ENCODE results near the gene MPPED1. TPM values are rescaled to one million over a fixed set of nuclear protein-coding genes. Genes with fewer than 3 reads are reported as not detected.

MPPED1 gene
- total RNA-seq, 1 experiment from 2014 or later, result not detected

GRCh38 chr22:43440104-43440387, 28.2 kb downstream of the MPPED1 start:
- H2AFZ ChIP-seq, result no peak overlapping the region
- intact Hi-C loops (cut with micrococcal nuclease; ENCODE audit: unreplicated experiment), result no loop called here
- H3K79me2 ChIP-seq (ENCODE audit: low read depth), result no peaks in the 10 kb centered on the region
- CTCF ChIA-PET, result no interaction called here
- TF ChIP-seq EZH2 (IDR thresholded peaks at IDR 0.05; ENCODE audit: low read depth), result no peak
- TF ChIP-seq, protein P1, sequence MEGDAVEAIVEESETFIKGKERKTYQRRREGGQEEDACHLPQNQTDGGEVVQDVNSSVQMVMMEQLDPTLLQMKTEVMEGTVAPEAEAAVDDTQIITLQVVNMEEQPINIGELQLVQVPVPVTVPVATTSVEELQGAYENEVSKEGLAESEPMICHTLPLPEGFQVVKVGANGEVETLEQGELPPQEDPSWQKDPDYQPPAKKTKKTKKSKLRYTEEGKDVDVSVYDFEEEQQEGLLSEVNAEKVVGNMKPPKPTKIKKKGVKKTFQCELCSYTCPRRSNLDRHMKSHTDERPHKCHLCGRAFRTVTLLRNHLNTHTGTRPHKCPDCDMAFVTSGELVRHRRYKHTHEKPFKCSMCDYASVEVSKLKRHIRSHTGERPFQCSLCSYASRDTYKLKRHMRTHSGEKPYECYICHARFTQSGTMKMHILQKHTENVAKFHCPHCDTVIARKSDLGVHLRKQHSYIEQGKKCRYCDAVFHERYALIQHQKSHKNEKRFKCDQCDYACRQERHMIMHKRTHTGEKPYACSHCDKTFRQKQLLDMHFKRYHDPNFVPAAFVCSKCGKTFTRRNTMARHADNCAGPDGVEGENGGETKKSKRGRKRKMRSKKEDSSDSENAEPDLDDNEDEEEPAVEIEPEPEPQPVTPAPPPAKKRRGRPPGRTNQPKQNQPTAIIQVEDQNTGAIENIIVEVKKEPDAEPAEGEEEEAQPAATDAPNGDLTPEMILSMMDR (conservative IDR thresholded peaks at IDR 0.05), result no peak
- H3K9me2 ChIP-seq (ENCODE audit: insufficient read depth), result no peaks in the 10 kb centered on the region
- H3K4me2 ChIP-seq, result no peak overlapping the region
- H3K27me3 ChIP-seq (ENCODE audit: insufficient read depth, low read depth), result peaks cover 97% of the 10 kb centered on the region
- H3K27ac ChIP-seq, result no peak overlapping the region
- BruUV-seq (replicated peaks), result no TSS peak
- H3F3A ChIP-seq (ENCODE audit: insufficient read depth, low read depth), result no peaks in the 10 kb centered on the region
- no peaks in the 10 kb centered on the region for H3K4me1 ChIP-seq (replicated peaks; ENCODE audit: insufficient read depth)
- no peak overlapping the region for H3K4me3 ChIP-seq
- no peaks in the 10 kb centered on the region for H4K20me1 ChIP-seq (ENCODE audit: insufficient read depth)
- no peaks in the 10 kb centered on the region for H3K36me3 ChIP-seq (ENCODE audit: low read depth)
- H3K9me3 ChIP-seq (ENCODE audit: insufficient read depth, low read depth), result no peaks in the 10 kb centered on the region
- no peak for DNase-seq
- POLR2A ChIA-PET (ENCODE audit: unreplicated experiment), result interaction anchor here (0.5 kb wide), 1 partner anchor 9 kb away, joined by 3 read pairs; no protein-coding TSS in a partner anchor

GRCh38 chr22:43440556-43440955, 28.7 kb downstream of the MPPED1 start:
- CTCF ChIA-PET, result no interaction called here
- POLR2A ChIA-PET (ENCODE audit: unreplicated experiment), result interaction anchor here (0.5 kb wide), 1 partner anchor 10 kb away, joined by 3 read pairs; no protein-coding TSS in a partner anchor
- Histone ChIP-seq H3K79me2 (ENCODE audit: low read depth) (no peaks in the 10 kb centered on the region), H3K4me1 (replicated peaks; ENCODE audit: insufficient read depth) (no peaks in the 10 kb centered on the region), H3K27ac (no peak overlapping the region), H3K9me3 (ENCODE audit: insufficient read depth, low read depth) (no peaks in the 10 kb centered on the region), H3K36me3 (ENCODE audit: low read depth) (no peaks in the 10 kb centered on the region), H3K4me3 (no peak overlapping the region), H3F3A (ENCODE audit: insufficient read depth, low read depth) (no peaks in the 10 kb centered on the region), H4K20me1 (ENCODE audit: insufficient read depth) (no peaks in the 10 kb centered on the region), H2AFZ (no peak overlapping the region), H3K4me2 (no peak overlapping the region), H3K27me3 (ENCODE audit: insufficient read depth, low read depth) (peaks cover 95% of the 10 kb centered on the region), H3K9me2 (ENCODE audit: insufficient read depth) (no peaks in the 10 kb centered on the region)
- DNase-seq, result no peak
- TF ChIP-seq, protein P1 (conservative IDR thresholded peaks at IDR 0.05), result no peak
- TF ChIP-seq EZH2 (IDR thresholded peaks at IDR 0.05; ENCODE audit: low read depth), result no peak
- BruUV-seq (replicated peaks), result no TSS peak
- intact Hi-C loops (cut with micrococcal nuclease; ENCODE audit: unreplicated experiment), result no loop called here

GRCh38 chr22:43441216-43441615, 29.4 kb downstream of the MPPED1 start:
- no peak overlapping the region for H3K4me2 ChIP-seq
- H3K9me3 ChIP-seq (ENCODE audit: insufficient read depth, low read depth), result no peaks in the 10 kb centered on the region
- peaks cover 89% of the 10 kb centered on the region for H3K27me3 ChIP-seq (ENCODE audit: insufficient read depth, low read depth)
- no peak for DNase-seq
- H2AFZ ChIP-seq, result no peak overlapping the region
- H4K20me1 ChIP-seq (ENCODE audit: insufficient read depth), result no peaks in the 10 kb centered on the region
- no peak overlapping the region for H3K4me3 ChIP-seq
- POLR2A ChIA-PET (ENCODE audit: unreplicated experiment), result no interaction called here
- intact Hi-C loops (cut with micrococcal nuclease; ENCODE audit: unreplicated experiment), result no loop called here
- no peaks in the 10 kb centered on the region for H3K36me3 ChIP-seq (ENCODE audit: low read depth)
- no peaks in the 10 kb centered on the region for H3K9me2 ChIP-seq (ENCODE audit: insufficient read depth)
- no peaks in the 10 kb centered on the region for H3K79me2 ChIP-seq (ENCODE audit: low read depth)
- no TSS peak for BruUV-seq (replicated peaks)
- H3K4me1 ChIP-seq (replicated peaks; ENCODE audit: insufficient read depth), result no peaks in the 10 kb centered on the region
- H3F3A ChIP-seq (ENCODE audit: insufficient read depth, low read depth), result no peaks in the 10 kb centered on the region
- no peak for TF ChIP-seq EZH2 (IDR thresholded peaks at IDR 0.05; ENCODE audit: low read depth)
- CTCF ChIA-PET, result no interaction called here
- no peak overlapping the region for H3K27ac ChIP-seq

DNA sequence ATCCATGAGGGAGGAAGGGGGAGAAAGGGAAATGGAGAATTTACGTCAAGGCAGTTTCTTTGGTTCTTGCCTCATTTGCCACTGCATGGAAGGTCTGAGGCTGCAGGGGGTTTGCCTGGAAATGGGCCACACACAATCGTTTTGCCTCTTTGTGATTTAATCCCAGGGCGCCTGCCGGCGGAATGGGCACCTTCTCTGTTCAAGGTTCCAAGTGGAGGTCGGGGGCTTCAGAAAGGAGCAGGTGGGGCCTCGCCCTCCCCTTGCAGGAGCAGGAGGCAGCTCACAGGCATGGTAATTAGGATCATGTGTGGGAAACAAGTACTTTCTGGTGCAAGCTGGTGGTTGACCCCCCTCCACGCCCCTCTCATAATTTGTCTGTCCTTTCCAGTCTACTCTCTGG, 29.9 kb downstream of the MPPED1 start:
- H3F3A ChIP-seq (ENCODE audit: insufficient read depth, low read depth), result no peaks in the 10 kb centered on the region
- H3K27me3 ChIP-seq (ENCODE audit: insufficient read depth, low read depth), result peaks cover 85% of the 10 kb centered on the region
- ChIA-PET POLR2A (ENCODE audit: unreplicated experiment) (no interaction called here), CTCF (no interaction called here)
- no peaks in the 10 kb centered on the region for H3K79me2 ChIP-seq (ENCODE audit: low read depth)
- TF ChIP-seq EZH2 (IDR thresholded peaks at IDR 0.05; ENCODE audit: low read depth), result no peak
- TF ChIP-seq, protein P1 (conservative IDR thresholded peaks at IDR 0.05), result no peak
- BruUV-seq (replicated peaks), result no TSS peak
- H3K4me1 ChIP-seq (replicated peaks; ENCODE audit: insufficient read depth), result no peaks in the 10 kb centered on the region
- no peaks in the 10 kb centered on the region for H4K20me1 ChIP-seq (ENCODE audit: insufficient read depth)
- no peak overlapping the region for H3K4me3 ChIP-seq
- H3K27ac ChIP-seq, result no peak overlapping the region
- intact Hi-C loops (cut with micrococcal nuclease; ENCODE audit: unreplicated experiment), result no loop called here
- H3K9me3 ChIP-seq (ENCODE audit: insufficient read depth, low read depth), result no peaks in the 10 kb centered on the region
- H3K9me2 ChIP-seq (ENCODE audit: insufficient read depth), result no peaks in the 10 kb centered on the region
- no peak for DNase-seq
- no peak overlapping the region for H3K4me2 ChIP-seq
- H3K36me3 ChIP-seq (ENCODE audit: low read depth), result no peaks in the 10 kb centered on the region
- no peak overlapping the region for H2AFZ ChIP-seq
